SHP77 (cell line): ENCODE data around the gene MUS81.
A peak's percentile ranks its signal among the peaks of the same experiment; 100 is the strongest.

Experiments
- DNase-seq, 2 experiments: peaks; one replicate each; lab custom pipeline; 2025; lab: John Stamatoyannopoulos, UW

MUS81 gene

GRCh38 chr11:65861165-65861505 lies 902 bp downstream of the MUS81 start:
- no peak for DNase-seq

GRCh38 chr11:65861533-65862183 lies 1.4 kb downstream of the MUS81 start:
- DNase-seq: no peak

- DNase-seq: no peak
These were observed 2.0 kb downstream of the MUS81 start for GRCh38 chr11:65862191-65862735.

- no peak for DNase-seq
These were observed 3.0 kb downstream of the MUS81 start for GRCh38 chr11:65862941-65863888.

- DNase-seq: no peak
These were observed 3.9 kb downstream of the MUS81 start for GRCh38 chr11:65863889-65864705.

GRCh38 chr11:65864706-65865471 lies 4.7 kb downstream of the MUS81 start:
- DNase-seq: no peak

- DNase-seq: no peak
These were observed 5.4 kb downstream of the MUS81 start for GRCh38 chr11:65865550-65866172.

GRCh38 chr11:65866509-65867283 lies 6.5 kb downstream of the MUS81 start:
- DNase-seq: no peak

GRCh38 chr11:65867284-65868071 lies 7.2 kb downstream of the MUS81 start:
- no peak for DNase-seq

GRCh38 chr11:65868076-65868667 lies 7.9 kb downstream of the MUS81 start:
- DNase-seq: no peak

GRCh38 chr11:65868907-65869306 lies 8.7 kb downstream of the MUS81 start:
- DNase-seq: no peak

- DNase-seq: no peak
These were observed 9.5 kb downstream of the MUS81 start for GRCh38 chr11:65869643-65870306.

GRCh38 chr11:65870307-65870658 lies 10.1 kb downstream of the MUS81 start:
- DNase-seq: no peak

GRCh38 chr11:65870706-65871681 lies 10.8 kb downstream of the MUS81 start:
- peak in 1 of 2 experiments; percentile 45 for DNase-seq

GRCh38 chr11:65871811-65872548 lies 11.7 kb downstream of the MUS81 start:
- DNase-seq: no peak

GRCh38 chr11:65872586-65873317 lies 12.5 kb downstream of the MUS81 start, which contains the start of gene EFEMP2:
Gene EFEMP2, minus strand, starts transcription at chr11:65872800. Its CDS starts 446 bp downstream, at chr11:65872354.
- DNase-seq: no peak
